Amniotic stem cell (primary cell): ENCODE data around the gene TBX5.

Experiments used
- DNase-seq: peaks from one replicate; lab custom pipeline; 2025; lab: John Stamatoyannopoulos, UW

The TBX5 gene

GRCh38 chr12:114431902-114432301, 26.0 kb upstream of the TBX5 start:
- no peak for DNase-seq

- DNase-seq: no peak
Measured at GRCh38 chr12:114430306-114430705, 24.4 kb upstream of the TBX5 start.

GRCh38 chr12:114425031-114425626, 19.2 kb upstream of the TBX5 start:
- DNase-seq: no peak

GRCh38 chr12:114420944-114421335, 15.0 kb upstream of the TBX5 start:
- DNase-seq: no peak

- DNase-seq: no peak
Measured at GRCh38 chr12:114420182-114420943, 14.4 kb upstream of the TBX5 start.

- DNase-seq: no peak
Measured at GRCh38 chr12:114416028-114416427, 10.1 kb upstream of the TBX5 start.

- no peak for DNase-seq
Measured at GRCh38 chr12:114415525-114415868, 9.6 kb upstream of the TBX5 start.

- no peak for DNase-seq
Measured at GRCh38 chr12:114414866-114415524, 9.1 kb upstream of the TBX5 start.

- DNase-seq: no peak
Measured at GRCh38 chr12:114414031-114414865, 8.3 kb upstream of the TBX5 start.

GRCh38 chr12:114412825-114413749, 7.1 kb upstream of the TBX5 start:
- no peak for DNase-seq

GRCh38 chr12:114412307-114412706, 6.4 kb upstream of the TBX5 start:
- no peak for DNase-seq

GRCh38 chr12:114411071-114411837, 5.3 kb upstream of the TBX5 start:
- no peak for DNase-seq

GRCh38 chr12:114409852-114410600, 4.1 kb upstream of the TBX5 start:
- DNase-seq: no peak

GRCh38 chr12:114408886-114409851, 3.2 kb upstream of the TBX5 start:
- no peak for DNase-seq

GRCh38 chr12:114408471-114408885, 2.5 kb upstream of the TBX5 start:
- no peak for DNase-seq

- DNase-seq: no peak
Measured at GRCh38 chr12:114407842-114408411, 2.0 kb upstream of the TBX5 start.

- DNase-seq: no peak
Measured at GRCh38 chr12:114406984-114407841, 1.3 kb upstream of the TBX5 start.
